Kidney (tissue), 14 donors: ENCODE data around the gene PSEN1. TPM values are rescaled to one million over a fixed set of nuclear protein-coding genes. Genes with fewer than 3 reads are reported as not detected.

Source experiments
- DNase-seq, 5 donors: peaks; one replicate each; pipeline ENCODE4 v3.0.0-alpha.2; 2013 to 2020
- FAIRE-seq: peaks from 2 replicates; lab custom pipeline; 2012; peaks lifted over from hg19 to GRCh38; lab: Jason Lieb, UNC
- H3K27ac ChIP-seq, 2 donors: one replicate each; pipeline ENCODE4 v1.7.0; 2013; ENCODE audit warnings: low read depth in 2 of 2, low read length in 2 of 2, inconsistent platforms in 1 of 2
- H3K27me3 ChIP-seq: one replicate; pipeline ENCODE4 v1.7.1; 2013; ENCODE audit warnings: low read length, inconsistent platforms; ENCODE audit not compliant: control insufficient read depth, insufficient read depth
- H3K36me3 ChIP-seq, 3 donors: one replicate each; pipeline versions ENCODE4 v1.7.0 to v1.7.1; 2013; ENCODE audit warnings: low read length in 3 of 3, control low read depth in 1 of 3, inconsistent platforms in 1 of 3; ENCODE audit not compliant: insufficient read depth in 3 of 3, control insufficient read depth in 2 of 3
- H3K4me1 ChIP-seq, 3 donors: one replicate each; pipeline versions ENCODE4 v1.7.0 to v1.7.1; 2013; ENCODE audit warnings: low read length in 3 of 3, inconsistent platforms in 1 of 3, low read depth in 1 of 3; ENCODE audit not compliant: control insufficient read depth in 2 of 3, insufficient read depth in 2 of 3
- H3K4me3 ChIP-seq, 3 donors: one replicate each; pipeline versions ENCODE4 v1.7.0 to v1.8.1; 2013; ENCODE audit warnings: low read length in 3 of 3, control low read depth in 1 of 3, inconsistent platforms in 1 of 3
- H3K9ac ChIP-seq, 3 donors: one replicate each; pipeline versions ENCODE4 v1.7.0 to v1.7.1; 2013; ENCODE audit warnings: low read length in 3 of 3, control low read depth in 1 of 3, inconsistent platforms in 1 of 3
- H3K9me3 ChIP-seq, 3 donors: one replicate each; pipeline versions ENCODE4 v1.7.0 to v1.7.1; 2013; ENCODE audit warnings: low read length in 3 of 3, control low read depth in 1 of 3, inconsistent platforms in 1 of 3; ENCODE audit not compliant: control insufficient read depth in 2 of 3, insufficient read depth in 1 of 3
- CTCF ChIP-seq: IDR thresholded peaks from 3 replicates; pipeline ENCODE4 v1.5.1; 2012; ENCODE audit warnings: mild to moderate bottlenecking, moderate library complexity, borderline replicate concordance; ENCODE audit not compliant: insufficient read depth; ENCODE audit errors: extremely low read depth
- intact Hi-C: fragments of 100-400 bp; cut with DNase I; formaldehyde crosslinking; loops from one replicate; pipeline ENCODE4 v1.11.1; 2022
- polyA plus RNA-seq: library from polyadenylated mRNA; stranded (reverse); fragments of 350-450 nt; fragmentation: Illumina TruSeq; extraction: RNeasy Lipid Tissue Mini Kit (QIAGEN cat#74804); gene quantifications from one replicate; pipeline ENCODE4 v1.2.3, GENCODE V29; 2014; ENCODE audit warnings: low read depth, low replicate concordance; ENCODE audit not compliant: insufficient read depth
- total RNA-seq: library from RNA; stranded (reverse); fragmentation: NEBNext Ultra II Directional; extraction: Animal tissue kit (Norgen Biotek cat#: 25700); gene quantifications from one replicate; pipeline ENCODE4 v1.2.1, GENCODE V29; 2021
- donor health status: control.
- donor health status: control.
- donor health status: control.
- donor health status: control.
- donor health status: control.
- donor health status: DM: yes; HTN: yes; CAD: no.
- donor health status: Normal renal cell carcinoma (clear cell type).

Gene PSEN1
- total and polyA plus RNA-seq, 2 donors from 2014 or later: 33.5 to 68.6 TPM

- TF ChIP-seq CTCF: no peak
- no peak for FAIRE-seq
- Histone ChIP-seq H3K9me3 (no peaks in the 10 kb centered on the region), H3K36me3 (peaks cover 0 to 20% (median 10%) of the 10 kb centered on the region in 3 donors), H3K4me3 (no peak overlapping the region), H3K27ac (no peak overlapping the region), H3K4me1 (no peaks in the 10 kb centered on the region), H3K27me3 (no peaks in the 10 kb centered on the region), H3K9ac (no peak overlapping the region)
- intact Hi-C loops: no loop called here
- DNase-seq: no peak
Observed at GRCh38 chr14:73198253-73198652, 61.9 kb downstream of the PSEN1 start.

GRCh38 chr14:73203527-73203926 lies 67.2 kb downstream of the PSEN1 start:
- no peak overlapping the region for H3K27ac ChIP-seq
- DNase-seq: no peak
- no peak for FAIRE-seq
- H3K36me3 ChIP-seq: peaks cover 6 to 24% (median 18%) of the 10 kb centered on the region in 3 donors
- H3K27me3 ChIP-seq: no peaks in the 10 kb centered on the region
- no peaks in the 10 kb centered on the region for H3K4me1 ChIP-seq
- no peaks in the 10 kb centered on the region for H3K9me3 ChIP-seq
- no peak overlapping the region for H3K4me3 ChIP-seq
- no peak for TF ChIP-seq CTCF
- no peak overlapping the region for H3K9ac ChIP-seq
- intact Hi-C loops: no loop called here

GRCh38 chr14:73207615-73208014 lies 71.3 kb downstream of the PSEN1 start:
- FAIRE-seq: no peak
- intact Hi-C loops: no loop called here
- no peaks in the 10 kb centered on the region for H3K9me3 ChIP-seq
- no peaks in the 10 kb centered on the region for H3K4me1 ChIP-seq
- DNase-seq: no peak
- H3K36me3 ChIP-seq: peaks cover 6 to 21% (median 18%) of the 10 kb centered on the region in 3 donors
- no peaks in the 10 kb centered on the region for H3K27me3 ChIP-seq
- TF ChIP-seq CTCF: no peak
- no peak overlapping the region for H3K4me3 ChIP-seq
- no peak overlapping the region for H3K27ac ChIP-seq
- no peak overlapping the region for H3K9ac ChIP-seq

GRCh38 chr14:73208390-73208789 lies 72.1 kb downstream of the PSEN1 start:
- Histone ChIP-seq H3K9me3 (no peaks in the 10 kb centered on the region), H3K4me3 (no peak overlapping the region), H3K36me3 (peaks cover 6 to 24% (median 20%) of the 10 kb centered on the region in 3 donors), H3K27me3 (no peaks in the 10 kb centered on the region), H3K4me1 (no peaks in the 10 kb centered on the region), H3K27ac (no peak overlapping the region), H3K9ac (no peak overlapping the region)
- no peak for TF ChIP-seq CTCF
- DNase-seq (no peak), FAIRE-seq (no peak)
- intact Hi-C loops: no loop called here
